ENCODE data around the gene PTGER1.

PTGER1 gene

DNA sequence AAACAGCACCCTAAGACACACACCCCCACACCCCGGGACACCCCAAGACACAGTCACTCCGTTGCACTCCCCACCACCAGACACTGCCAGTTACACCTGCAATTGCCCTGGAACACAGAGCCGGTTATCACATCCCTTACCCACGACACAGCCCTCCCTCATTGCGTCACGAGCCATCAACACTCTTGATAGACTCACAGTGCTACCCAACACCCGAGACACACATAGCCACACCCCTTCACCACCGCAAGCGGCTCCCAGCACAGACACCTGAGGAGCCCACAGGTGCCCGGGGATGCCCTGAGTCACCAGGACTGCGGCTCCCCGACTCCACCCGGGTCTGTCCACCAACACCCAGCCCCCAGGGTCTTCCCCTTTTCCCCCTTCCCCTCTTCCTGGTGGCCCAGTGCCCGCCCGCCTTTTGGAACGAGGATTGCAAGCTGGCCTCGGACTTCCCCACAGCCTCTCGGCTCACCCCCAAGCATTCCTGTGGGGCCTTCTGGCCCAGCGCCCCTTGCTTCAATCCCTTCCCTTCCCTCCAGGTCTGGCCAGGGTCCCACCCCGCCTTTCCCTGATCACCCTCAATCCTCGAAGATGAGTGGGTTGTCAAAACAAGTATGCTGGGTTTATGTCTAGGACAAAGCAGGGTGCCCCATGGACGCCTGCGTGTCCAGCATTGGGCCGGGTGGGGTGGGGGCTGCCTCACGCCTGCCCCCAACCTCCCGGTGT is 1.7 kb upstream of the PTGER1 start:
- Mint-ChIP-seq H3K36me3 (ENCODE audit: insufficient read depth) (peaks cover 36% of the 10 kb centered on the region), H3K4me3 (peak overlapping the region; percentile 37), H3K9me3 (no peaks in the 10 kb centered on the region), H3K27me3 (peaks cover 24% of the 10 kb centered on the region), H3K27ac (ENCODE audit: low read depth) (peak overlapping the region; percentile 61), H3K4me1 (peaks cover 38% of the 10 kb centered on the region)
- DNase-seq (ENCODE audit: low spot score in 2 of 2): peak in 1 of 2 donors; percentile 80
- peak; percentile 82 for ATAC-seq (replicated peaks; ENCODE audit: extremely low read depth, poor library complexity, severe bottlenecking)

DNA sequence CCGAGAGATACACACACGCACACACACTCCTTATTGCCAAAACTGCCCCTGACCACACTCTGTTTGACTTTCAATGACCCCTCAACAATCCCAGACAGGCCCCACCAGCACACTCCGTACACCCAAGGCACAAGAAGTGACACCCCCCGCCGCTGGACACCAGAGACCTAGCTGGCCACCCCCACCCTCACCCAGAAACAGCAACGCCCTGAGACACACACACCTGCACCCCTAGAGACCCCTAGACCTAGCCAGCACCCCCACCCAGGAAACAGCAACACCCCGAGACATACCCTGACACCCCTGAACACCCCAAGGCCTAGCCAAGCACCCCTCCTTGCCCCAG is 1.1 kb upstream of the PTGER1 start:
- peaks cover 42% of the 10 kb centered on the region for H3K4me1 Mint-ChIP-seq
- peak overlapping the region; percentile 37 for H3K4me3 Mint-ChIP-seq
- peaks cover 36% of the 10 kb centered on the region for H3K36me3 Mint-ChIP-seq (ENCODE audit: insufficient read depth)
- no peak for ATAC-seq (replicated peaks; ENCODE audit: extremely low read depth, poor library complexity, severe bottlenecking)
- DNase-seq (ENCODE audit: low spot score in 2 of 2): no peak
- H3K27ac Mint-ChIP-seq (ENCODE audit: low read depth): peak overlapping the region; percentile 61
- no peaks in the 10 kb centered on the region for H3K9me3 Mint-ChIP-seq
- peaks cover 24% of the 10 kb centered on the region for H3K27me3 Mint-ChIP-seq

DNA sequence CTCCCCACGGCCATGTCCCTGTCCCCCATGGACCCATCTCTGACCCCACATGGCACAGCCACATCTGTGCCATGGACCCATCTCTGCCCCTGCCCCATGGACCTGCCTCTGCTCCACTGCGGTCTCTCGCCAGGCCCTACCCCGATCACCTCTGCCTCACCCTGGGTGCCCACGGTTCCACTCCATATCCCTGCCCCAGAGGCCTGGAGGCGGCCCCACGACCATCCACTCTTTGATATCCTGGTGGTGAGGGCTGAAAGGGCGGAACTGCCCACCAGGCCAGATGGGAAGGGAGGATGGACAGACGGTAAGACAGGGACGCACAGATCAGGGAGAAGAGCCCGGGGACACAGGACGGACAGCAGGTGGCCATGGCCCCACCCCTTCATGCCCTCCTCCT is 327 bp downstream of the PTGER1 start:
- Mint-ChIP-seq H3K9me3 (no peaks in the 10 kb centered on the region), H3K27ac (ENCODE audit: low read depth) (peak overlapping the region; percentile 71), H3K4me3 (no peak overlapping the region), H3K36me3 (ENCODE audit: insufficient read depth) (peaks cover 39% of the 10 kb centered on the region), H3K27me3 (peaks cover 24% of the 10 kb centered on the region), H3K4me1 (peaks cover 42% of the 10 kb centered on the region)
- DNase-seq (ENCODE audit: low spot score in 2 of 2) (no peak), ATAC-seq (replicated peaks; ENCODE audit: extremely low read depth, poor library complexity, severe bottlenecking) (no peak)

DNA sequence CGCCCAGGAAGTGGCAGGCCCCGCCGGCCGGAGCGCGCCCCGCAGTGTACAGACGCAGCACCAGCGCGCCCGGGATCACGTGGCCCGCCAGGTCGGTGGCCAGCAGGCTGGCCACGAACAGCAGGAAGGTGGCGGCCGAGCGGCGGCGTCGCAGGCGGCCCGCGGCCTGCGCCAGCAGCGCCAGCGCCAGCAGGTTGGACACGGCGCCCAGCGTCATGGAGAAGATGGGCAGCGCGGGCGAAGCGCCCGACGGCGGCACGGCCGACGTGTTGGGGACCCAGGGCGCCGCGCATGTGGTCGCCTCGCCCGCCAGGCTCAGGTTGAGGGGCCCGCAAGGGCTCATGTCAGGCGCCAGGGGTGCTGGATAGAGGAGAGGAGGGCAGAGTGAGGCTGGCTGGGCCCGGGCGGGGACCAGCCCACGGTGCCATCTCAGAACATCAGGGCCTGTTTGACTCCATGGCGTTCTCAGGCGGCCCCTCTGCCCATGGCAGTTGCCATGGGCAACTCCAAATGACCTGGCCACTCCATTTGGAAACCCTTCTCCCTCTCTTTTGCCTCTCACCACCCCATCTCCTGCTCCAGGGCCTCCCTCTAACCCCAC is 1.1 kb downstream of the PTGER1 start:
- H3K4me3 Mint-ChIP-seq: no peak overlapping the region
- DNase-seq (ENCODE audit: low spot score in 2 of 2) (no peak), ATAC-seq (replicated peaks; ENCODE audit: extremely low read depth, poor library complexity, severe bottlenecking) (no peak)

DNA sequence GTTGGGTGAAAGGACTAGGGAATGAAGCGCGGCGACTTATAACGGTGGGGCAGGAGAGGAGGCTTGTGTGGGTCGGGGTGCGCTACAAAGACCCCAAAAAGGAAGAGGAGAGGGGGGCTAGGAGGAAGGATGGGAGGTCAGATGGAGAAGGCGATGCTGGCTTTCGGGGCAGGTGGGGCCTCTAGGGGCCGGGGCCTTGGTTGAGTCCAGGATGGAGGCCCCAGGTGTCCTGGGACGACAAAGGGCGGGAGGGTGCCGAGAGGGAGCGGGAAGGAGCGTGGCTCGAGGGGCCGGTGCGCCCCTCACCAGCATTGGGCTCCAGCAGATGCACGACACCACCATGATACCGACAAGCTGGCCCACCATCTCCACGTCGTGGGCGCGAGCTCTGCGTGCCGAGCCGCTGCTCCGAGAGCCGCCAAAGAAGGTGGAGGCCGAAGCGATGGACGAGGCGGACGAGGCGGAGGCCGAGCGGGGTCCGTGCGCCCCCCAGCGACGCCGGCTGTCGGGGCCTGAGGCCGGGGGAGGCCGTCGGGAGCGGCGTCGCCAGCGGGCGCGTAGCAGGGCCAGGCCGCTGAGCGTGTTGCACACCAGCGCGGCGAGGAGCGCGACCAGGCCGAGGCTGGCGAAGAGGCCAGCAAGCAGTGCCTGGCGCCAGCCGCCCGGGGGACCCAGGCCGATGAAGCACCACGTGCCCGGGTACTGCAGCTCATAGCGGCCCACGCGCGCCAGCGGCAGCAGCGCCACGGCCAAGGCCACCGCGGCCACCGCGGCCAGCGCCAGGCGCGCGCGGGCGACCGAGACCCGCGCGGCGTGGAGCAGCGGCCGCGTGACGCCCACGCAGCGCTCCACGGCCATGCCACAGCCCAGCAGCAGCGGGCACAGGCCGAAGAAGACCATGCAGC is 1.8 kb downstream of the PTGER1 start:
- H3K27me3 Mint-ChIP-seq: peaks cover 24% of the 10 kb centered on the region
- H3K4me1 Mint-ChIP-seq: peaks cover 42% of the 10 kb centered on the region
- peaks cover 45% of the 10 kb centered on the region for H3K36me3 Mint-ChIP-seq (ENCODE audit: insufficient read depth)
- ATAC-seq (replicated peaks; ENCODE audit: extremely low read depth, poor library complexity, severe bottlenecking) (no peak), DNase-seq (ENCODE audit: low spot score in 2 of 2) (no peak)
- no peak overlapping the region for H3K27ac Mint-ChIP-seq (ENCODE audit: low read depth)
- H3K4me3 Mint-ChIP-seq: peak overlapping the region; percentile 62
- no peaks in the 10 kb centered on the region for H3K9me3 Mint-ChIP-seq

More for the DNA sequence above, 1.1 kb downstream of the PTGER1 start:
- Mint-ChIP-seq H3K9me3 (no peaks in the 10 kb centered on the region), H3K27ac (ENCODE audit: low read depth) (peak overlapping the region; percentile 71), H3K4me1 (peaks cover 42% of the 10 kb centered on the region), H3K27me3 (peaks cover 24% of the 10 kb centered on the region), H3K36me3 (ENCODE audit: insufficient read depth) (peaks cover 42% of the 10 kb centered on the region)

DNA sequence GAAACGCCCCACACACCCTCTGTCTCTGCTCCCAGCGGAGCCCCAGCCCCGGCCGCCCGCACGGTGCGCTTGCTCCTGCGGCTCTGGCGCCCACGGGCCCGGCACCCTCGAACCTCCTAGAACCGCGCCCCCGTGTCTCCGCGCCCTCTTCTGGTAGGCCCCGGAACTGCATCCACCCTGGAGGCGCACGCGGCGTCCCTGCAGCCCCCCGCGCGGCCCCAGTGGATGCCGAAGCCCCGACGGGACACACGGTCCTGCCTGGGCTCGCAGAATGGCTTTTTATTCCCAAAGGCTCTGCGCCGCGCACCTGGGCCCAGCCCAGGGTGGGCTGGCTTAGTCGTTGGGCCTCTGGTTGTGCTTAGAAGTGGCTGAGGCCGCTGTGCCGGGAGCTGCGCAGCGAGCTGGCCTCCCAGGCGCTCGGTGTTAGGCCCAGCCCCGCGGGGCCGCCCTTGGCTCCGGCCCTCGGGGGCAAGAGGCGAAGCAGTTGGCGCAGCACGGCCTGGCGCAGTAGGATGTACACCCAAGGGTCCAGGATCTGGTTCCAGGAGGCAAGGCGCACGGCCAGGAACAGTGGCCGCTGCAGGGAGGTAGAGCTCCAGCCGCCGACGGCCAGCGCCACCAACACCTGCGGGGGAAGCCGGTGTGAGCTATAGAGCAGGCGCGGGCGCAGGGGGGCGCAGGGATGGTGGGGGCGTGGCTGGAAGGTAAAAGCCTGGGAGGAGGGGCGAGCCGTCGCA is 2.8 kb downstream of the PTGER1 start:
- Mint-ChIP-seq H3K4me3 (peak overlapping the region; percentile 62), H3K36me3 (ENCODE audit: insufficient read depth) (peaks cover 50% of the 10 kb centered on the region), H3K4me1 (peaks cover 42% of the 10 kb centered on the region), H3K9me3 (no peaks in the 10 kb centered on the region), H3K27me3 (peaks cover 24% of the 10 kb centered on the region), H3K27ac (ENCODE audit: low read depth) (peak overlapping the region; percentile 4)
- peak; percentile 77 to 92 for DNase-seq (ENCODE audit: low spot score in 2 of 2)
- ATAC-seq (replicated peaks; ENCODE audit: extremely low read depth, poor library complexity, severe bottlenecking): peak; percentile 47

DNA sequence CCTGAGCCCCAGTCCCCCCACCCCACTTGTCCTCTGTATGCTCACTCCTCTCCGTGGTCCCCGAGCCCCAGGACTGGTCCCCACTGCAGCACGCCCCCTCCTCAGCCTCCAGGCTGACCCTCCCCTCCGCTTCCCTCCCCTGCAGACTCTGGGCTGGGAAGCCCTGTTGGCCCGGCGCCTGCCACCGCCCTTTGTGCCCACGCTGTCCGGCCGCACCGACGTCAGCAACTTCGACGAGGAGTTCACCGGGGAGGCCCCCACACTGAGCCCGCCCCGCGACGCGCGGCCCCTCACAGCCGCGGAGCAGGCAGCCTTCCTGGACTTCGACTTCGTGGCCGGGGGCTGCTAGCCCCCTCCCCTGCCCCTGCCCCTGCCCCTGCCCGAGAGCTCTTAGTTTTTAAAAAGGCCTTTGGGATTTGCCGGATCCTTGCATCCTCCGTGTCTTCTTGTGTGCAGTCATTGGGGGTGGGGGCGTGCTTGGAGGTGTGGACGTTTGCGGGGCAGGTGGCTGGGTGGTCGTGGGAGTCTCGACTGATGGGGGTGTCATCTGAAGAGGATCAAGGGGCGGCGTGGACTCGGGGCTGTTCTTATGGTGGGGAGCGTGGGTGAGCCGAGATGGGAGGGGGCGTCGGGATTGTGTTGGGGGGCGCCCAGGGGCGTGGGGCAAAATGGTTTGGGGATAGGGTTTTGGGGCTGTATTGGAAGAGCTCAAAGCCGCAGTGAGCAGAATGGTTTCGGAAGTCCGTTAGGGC is 3.5 kb downstream of the PTGER1 start:
- Mint-ChIP-seq H3K9me3 (no peaks in the 10 kb centered on the region), H3K27me3 (peaks cover 24% of the 10 kb centered on the region), H3K27ac (ENCODE audit: low read depth) (peak overlapping the region; percentile 4), H3K36me3 (ENCODE audit: insufficient read depth) (peaks cover 55% of the 10 kb centered on the region), H3K4me1 (peaks cover 39% of the 10 kb centered on the region), H3K4me3 (peak overlapping the region; percentile 62)
- ATAC-seq (replicated peaks; ENCODE audit: extremely low read depth, poor library complexity, severe bottlenecking): no peak
- DNase-seq (ENCODE audit: low spot score in 2 of 2): no peak

DNA sequence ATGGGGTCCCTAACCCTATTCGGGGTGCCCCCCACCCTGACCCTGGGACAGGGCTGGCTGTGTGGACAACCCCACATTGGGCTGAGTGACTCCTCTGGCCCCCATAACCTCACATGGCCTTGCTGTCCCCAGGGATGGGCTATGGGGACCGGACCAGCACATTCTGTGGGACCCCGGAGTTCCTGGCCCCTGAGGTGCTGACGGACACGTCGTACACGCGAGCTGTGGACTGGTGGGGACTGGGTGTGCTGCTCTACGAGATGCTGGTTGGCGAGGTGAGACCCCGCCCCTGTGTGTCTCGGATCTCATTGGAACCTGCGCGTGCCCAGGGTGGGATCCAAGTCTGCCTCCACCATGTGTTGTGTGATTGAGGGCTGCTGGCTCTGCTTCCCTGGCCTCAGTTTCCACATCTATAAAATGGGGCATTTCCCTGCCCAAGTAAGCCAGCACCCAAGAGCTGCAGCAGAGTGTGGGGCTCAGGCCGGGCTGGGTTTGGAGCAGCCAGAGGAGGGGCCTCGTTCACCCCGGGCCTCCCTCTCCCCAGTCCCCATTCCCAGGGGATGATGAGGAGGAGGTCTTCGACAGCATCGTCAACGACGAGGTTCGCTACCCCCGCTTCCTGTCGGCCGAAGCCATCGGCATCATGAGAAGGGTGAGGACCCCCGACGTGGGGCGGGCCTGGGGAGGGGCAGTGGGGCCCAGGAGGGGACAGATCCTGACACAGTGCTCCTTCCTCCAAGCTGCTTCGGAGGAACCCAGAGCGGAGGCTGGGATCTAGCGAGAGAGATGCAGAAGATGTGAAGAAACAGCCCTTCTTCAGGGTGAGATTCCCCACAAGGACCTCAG is 4.9 kb downstream of the PTGER1 start:
- Mint-ChIP-seq H3K4me3 (no peak overlapping the region), H3K9me3 (no peaks in the 10 kb centered on the region), H3K27ac (ENCODE audit: low read depth) (no peak overlapping the region), H3K4me1 (peaks cover 25% of the 10 kb centered on the region), H3K36me3 (ENCODE audit: insufficient read depth) (peaks cover 58% of the 10 kb centered on the region), H3K27me3 (peaks cover 23% of the 10 kb centered on the region)
- DNase-seq (ENCODE audit: low spot score in 2 of 2) (no peak), ATAC-seq (replicated peaks; ENCODE audit: extremely low read depth, poor library complexity, severe bottlenecking) (no peak)

DNA sequence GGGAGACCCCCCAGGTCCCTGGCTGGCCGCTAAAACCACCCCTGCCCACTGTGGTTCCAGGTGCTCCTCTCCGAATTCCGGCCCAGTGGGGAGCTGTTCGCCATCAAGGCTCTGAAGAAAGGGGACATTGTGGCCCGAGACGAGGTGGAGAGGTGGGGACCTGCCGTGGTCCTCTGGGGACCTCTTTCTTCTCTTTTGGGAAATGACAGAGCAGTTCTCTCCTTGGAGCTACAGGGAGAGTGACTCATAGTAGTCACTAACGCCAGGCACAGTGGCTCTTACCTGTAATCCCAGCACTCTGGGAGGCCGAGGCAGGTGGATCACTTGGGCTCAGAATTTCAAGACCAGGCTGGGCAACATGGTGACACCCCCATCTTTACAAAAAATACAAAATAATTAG is 7.3 kb downstream of the PTGER1 start:
- H3K9me3 Mint-ChIP-seq: no peaks in the 10 kb centered on the region
- H3K27ac Mint-ChIP-seq (ENCODE audit: low read depth): no peak overlapping the region
- H3K4me1 Mint-ChIP-seq: peaks cover 13% of the 10 kb centered on the region
- no peak for ATAC-seq (replicated peaks; ENCODE audit: extremely low read depth, poor library complexity, severe bottlenecking)
- H3K4me3 Mint-ChIP-seq: no peak overlapping the region
- peaks cover 64% of the 10 kb centered on the region for H3K36me3 Mint-ChIP-seq (ENCODE audit: insufficient read depth)
- H3K27me3 Mint-ChIP-seq: peaks cover 5% of the 10 kb centered on the region
- DNase-seq (ENCODE audit: low spot score in 2 of 2): no peak

DNA sequence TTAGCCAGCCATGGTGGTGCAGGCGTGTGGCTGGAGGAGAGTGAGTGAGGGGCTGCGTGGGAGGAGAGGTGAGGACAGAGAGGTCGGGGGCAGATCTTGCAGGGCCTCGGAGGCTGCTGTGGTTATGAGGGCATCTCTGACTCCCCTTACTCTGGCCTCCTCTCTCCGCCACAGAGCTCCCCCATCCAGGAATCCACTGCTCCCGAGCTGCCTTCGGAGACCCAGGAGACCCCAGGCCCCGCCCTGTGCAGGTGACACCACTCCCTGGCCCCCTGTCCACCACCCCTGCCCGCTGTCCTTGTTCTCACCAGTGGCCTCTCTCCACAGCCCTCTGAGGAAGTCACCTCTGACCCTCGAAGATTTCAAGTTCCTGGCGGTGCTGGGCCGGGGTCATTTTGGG is 7.8 kb downstream of the PTGER1 start:
- Mint-ChIP-seq H3K9me3 (no peaks in the 10 kb centered on the region), H3K4me3 (no peak overlapping the region), H3K27ac (ENCODE audit: low read depth) (no peak overlapping the region), H3K27me3 (peaks cover under 1% of the 10 kb centered on the region), H3K36me3 (ENCODE audit: insufficient read depth) (peaks cover 64% of the 10 kb centered on the region), H3K4me1 (peaks cover 9% of the 10 kb centered on the region)
- no peak for DNase-seq (ENCODE audit: low spot score in 2 of 2)
- ATAC-seq (replicated peaks; ENCODE audit: extremely low read depth, poor library complexity, severe bottlenecking): no peak

DNA sequence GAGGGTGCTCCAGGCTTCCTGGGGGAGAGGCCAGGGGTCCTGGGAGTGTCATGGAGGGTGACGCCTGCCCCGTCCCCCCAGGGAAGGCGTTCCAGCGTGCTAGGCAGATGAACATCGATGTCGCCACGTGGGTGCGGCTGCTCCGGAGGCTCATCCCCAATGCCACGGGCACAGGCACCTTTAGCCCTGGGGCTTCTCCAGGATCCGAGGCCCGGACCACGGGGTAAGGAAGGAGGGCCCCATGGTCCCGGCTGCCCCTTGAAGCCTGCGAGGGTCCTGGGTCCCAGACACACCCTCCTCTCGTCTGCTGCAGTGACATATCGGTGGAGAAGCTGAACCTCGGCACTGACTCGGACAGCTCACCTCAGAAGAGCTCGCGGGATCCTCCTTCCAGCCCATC is 11.4 kb downstream of the PTGER1 start:
- DNase-seq (ENCODE audit: low spot score in 2 of 2) (no peak), ATAC-seq (replicated peaks; ENCODE audit: extremely low read depth, poor library complexity, severe bottlenecking) (no peak)
- no peak overlapping the region for H3K27ac Mint-ChIP-seq (ENCODE audit: low read depth)
- peaks cover 22% of the 10 kb centered on the region for H3K4me1 Mint-ChIP-seq
- no peaks in the 10 kb centered on the region for H3K9me3 Mint-ChIP-seq
- H3K4me3 Mint-ChIP-seq: no peak overlapping the region
- H3K27me3 Mint-ChIP-seq: no peaks in the 10 kb centered on the region
- peaks cover 74% of the 10 kb centered on the region for H3K36me3 Mint-ChIP-seq (ENCODE audit: insufficient read depth)

Measured in central memory CD8-positive, alpha-beta T cell (primary cell).